HCT116 (cell line): ENCODE data around the gene CNDP2.

Source experiments
- CTCF ChIP-seq, 3 experiments: fragments of 200-600 bp in 1 of 3; sonication (generic) in 1 of 3; IDR thresholded peaks in 2 of 3; conservative IDR thresholded peaks in 1 of 3; 2 replicates each; pipeline ENCODE4 v1.5.1; 2012 to 2017; ENCODE audit warnings: low read depth in 2 of 3, low read length in 2 of 3, antibody characterized with exemption in 1 of 3, borderline replicate concordance in 1 of 3, control low read depth in 1 of 3, mild to moderate bottlenecking in 1 of 3, mixed read lengths in 1 of 3, mixed run types in 1 of 3, moderate library complexity in 1 of 3; ENCODE audit not compliant: insufficient read depth in 1 of 3
- ELF1 ChIP-seq: IDR thresholded peaks from 2 replicates; pipeline ENCODE4 v1.6.1; 2012; ENCODE audit warnings: low read depth, borderline replicate concordance
- EZH2 ChIP-seq: fragments of 200-600 bp; sonication (generic); IDR thresholded peaks from 2 replicates; pipeline ENCODE4 v1.6.1; 2017; ENCODE audit warnings: antibody characterized with exemption, mixed run types
- EZH2phosphoT487 ChIP-seq: fragments of 200-600 bp; IDR thresholded peaks from 2 replicates; pipeline ENCODE4 v1.6.1; 2018; ENCODE audit warnings: antibody characterized with exemption, borderline replicate concordance
- MAX ChIP-seq: IDR thresholded peaks from 2 replicates; pipeline ENCODE4 v1.6.1; 2012
- POLR2A ChIP-seq: IDR thresholded peaks from 2 replicates; pipeline ENCODE4 v1.7.0; 2011; ENCODE audit warnings: borderline replicate concordance; ENCODE audit not compliant: insufficient read depth, insufficient read length; ENCODE audit errors: extremely low read depth
- POLR2AphosphoS5 ChIP-seq: IDR thresholded peaks from 2 replicates; pipeline ENCODE4 v1.6.1; 2011; ENCODE audit warnings: mild to moderate bottlenecking, low read depth, low read length, moderate library complexity
- REST ChIP-seq: IDR thresholded peaks from 2 replicates; pipeline ENCODE4 v1.6.1; 2012; ENCODE audit warnings: low read depth
- TCF7L2 ChIP-seq: IDR thresholded peaks from 2 replicates; pipeline ENCODE4 v1.7.0; 2011; ENCODE audit warnings: borderline replicate concordance, inconsistent platforms; ENCODE audit not compliant: insufficient read depth, insufficient read length; ENCODE audit errors: extremely low read depth
- YY1 ChIP-seq: IDR thresholded peaks from 2 replicates; pipeline ENCODE4 v1.6.1; 2011; ENCODE audit warnings: low read length, low read depth, moderate library complexity, mild to moderate bottlenecking; ENCODE audit not compliant: insufficient replicate concordance; ENCODE audit errors: extremely low read depth
- ZBTB33 ChIP-seq: IDR thresholded peaks from 2 replicates; pipeline ENCODE4 v1.6.1; 2011; ENCODE audit warnings: mild to moderate bottlenecking, low read length, moderate library complexity; ENCODE audit not compliant: insufficient replicate concordance; ENCODE audit errors: extremely low read depth
- ZNF274 ChIP-seq: fragments of 200-500 bp; sonication (Bioruptor generic); IDR thresholded peaks from 2 replicates; pipeline ENCODE4 v1.6.1; 2014; ENCODE audit warnings: mild to moderate bottlenecking, low read depth, low read length, inconsistent platforms

- TF ChIP-seq REST (no peak), POLR2AphosphoS5 (no peak), MAX (no peak), EZH2 (no peak), POLR2A (no peak), CTCF (IDR thresholded peaks at IDR 0.05 in 2 of 3, conservative IDR thresholded peaks at IDR 0.05 in 1 of 3; ENCODE audit: borderline replicate concordance in 1 of 3, insufficient read depth in 1 of 3, low read depth in 2 of 3, low read length in 2 of 3) (no peak), ZBTB33 (no peak), TCF7L2 (no peak), ZNF274 (no peak), EZH2phosphoT487 (no peak), ELF1 (no peak), YY1 (no peak)
Measured at GRCh38 chr18:74558096-74558495, 61.9 kb downstream of the CNDP2 start.
